ENCODE results near the gene CLCF1. TPM values are rescaled to one million over a fixed set of nuclear protein-coding genes. Genes with fewer than 3 reads are reported as not detected.

The CLCF1 gene
- total and polyA plus RNA-seq, 2 of the 13 experiments (the other 11 are each of a cell fraction or from before 2014, with no cell fraction given), result 0.49 to 0.78 TPM

GRCh38 chr11:67384851-67385366 is 11.5 kb upstream of the CLCF1 start:
- DNase-seq (ENCODE audit: low spot score), result no peak
- Histone ChIP-seq H3K27me3 (ENCODE audit: control insufficient read depth in 1 of 2, insufficient read depth in 2 of 2, low read length in 2 of 2) (peaks cover 1 to 38% of the 10 kb centered on the region in 2 experiments; a peak in 3 of 5 replicates), H2AFZ (ENCODE audit: low read length) (no peak overlapping the region), H3K4me2 (ENCODE audit: low read depth, low read length) (no peak overlapping the region), H3K36me3 (replicated peaks in 1 of 2; ENCODE audit: control insufficient read depth in 1 of 2, insufficient read depth in 2 of 2, low read length in 2 of 2) (no peaks in the 10 kb centered on the region), H3K4me1 (ENCODE audit: insufficient read depth, low read length) (peaks cover 33% of the 10 kb centered on the region), H4K20me1 (ENCODE audit: insufficient read depth, low read length) (no peaks in the 10 kb centered on the region), H3K79me2 (ENCODE audit: insufficient read depth, low read length) (no peaks in the 10 kb centered on the region), H3K9ac (ENCODE audit: insufficient read depth, low read depth, low read length) (no peak overlapping the region), H3K4me3 (replicated peaks in 1 of 3; ENCODE audit: insufficient read depth in 1 of 3, low read depth in 2 of 3, low read length in 3 of 3) (no peak overlapping the region), H3K27ac (ENCODE audit: extremely low read length, insufficient read depth, low read length) (no peak overlapping the region), H3K9me3 (ENCODE audit: low read length) (no peaks in the 10 kb centered on the region)
- CTCF ChIA-PET (ENCODE audit: low intra/inter-chr PET ratio, low total read pairs), result no interaction called here
- POLR2A ChIA-PET, result interaction anchor here (18.5 kb wide), 1 partner anchor 31 kb away, joined by 365 read pairs; the partner anchor contains the start of gene POLD4
- WGBS (ENCODE audit: low lambda C conversion rate), result no CpG with 5 or more reads among the region's 3 CpGs
- no peak for ATAC-seq
- no TSS peak for BruUV-seq (replicated peaks)
- no peak for TF ChIP-seq ZMAT5 (CRISPR knock-in tag; IDR thresholded peaks at IDR 0.05; ENCODE audit: borderline replicate concordance, low read depth)
- TF ChIP-seq ZNF83 (CRISPR knock-in tag; IDR thresholded peaks at IDR 0.05; ENCODE audit: borderline replicate concordance), result no peak
- TF ChIP-seq SSRP1 (CRISPR knock-in tag; IDR thresholded peaks at IDR 0.05), result no peak
- TF ChIP-seq, protein P1, sequence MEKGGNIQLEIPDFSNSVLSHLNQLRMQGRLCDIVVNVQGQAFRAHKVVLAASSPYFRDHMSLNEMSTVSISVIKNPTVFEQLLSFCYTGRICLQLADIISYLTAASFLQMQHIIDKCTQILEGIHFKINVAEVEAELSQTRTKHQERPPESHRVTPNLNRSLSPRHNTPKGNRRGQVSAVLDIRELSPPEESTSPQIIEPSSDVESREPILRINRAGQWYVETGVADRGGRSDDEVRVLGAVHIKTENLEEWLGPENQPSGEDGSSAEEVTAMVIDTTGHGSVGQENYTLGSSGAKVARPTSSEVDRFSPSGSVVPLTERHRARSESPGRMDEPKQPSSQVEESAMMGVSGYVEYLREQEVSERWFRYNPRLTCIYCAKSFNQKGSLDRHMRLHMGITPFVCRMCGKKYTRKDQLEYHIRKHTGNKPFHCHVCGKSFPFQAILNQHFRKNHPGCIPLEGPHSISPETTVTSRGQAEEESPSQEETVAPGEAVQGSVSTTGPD (CRISPR knock-in tag; IDR thresholded peaks at IDR 0.05), result no peak
- no peak for TF ChIP-seq ZBTB8A (CRISPR knock-in tag; IDR thresholded peaks at IDR 0.05; ENCODE audit: borderline replicate concordance, low read depth)
- TF ChIP-seq, protein P2, sequence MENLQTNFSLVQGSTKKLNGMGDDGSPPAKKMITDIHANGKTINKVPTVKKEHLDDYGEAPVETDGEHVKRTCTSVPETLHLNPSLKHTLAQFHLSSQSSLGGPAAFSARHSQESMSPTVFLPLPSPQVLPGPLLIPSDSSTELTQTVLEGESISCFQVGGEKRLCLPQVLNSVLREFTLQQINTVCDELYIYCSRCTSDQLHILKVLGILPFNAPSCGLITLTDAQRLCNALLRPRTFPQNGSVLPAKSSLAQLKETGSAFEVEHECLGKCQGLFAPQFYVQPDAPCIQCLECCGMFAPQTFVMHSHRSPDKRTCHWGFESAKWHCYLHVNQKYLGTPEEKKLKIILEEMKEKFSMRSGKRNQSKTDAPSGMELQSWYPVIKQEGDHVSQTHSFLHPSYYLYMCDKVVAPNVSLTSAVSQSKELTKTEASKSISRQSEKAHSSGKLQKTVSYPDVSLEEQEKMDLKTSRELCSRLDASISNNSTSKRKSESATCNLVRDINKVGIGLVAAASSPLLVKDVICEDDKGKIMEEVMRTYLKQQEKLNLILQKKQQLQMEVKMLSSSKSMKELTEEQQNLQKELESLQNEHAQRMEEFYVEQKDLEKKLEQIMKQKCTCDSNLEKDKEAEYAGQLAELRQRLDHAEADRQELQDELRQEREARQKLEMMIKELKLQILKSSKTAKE (CRISPR knock-in tag; IDR thresholded peaks at IDR 0.05; ENCODE audit: borderline replicate concordance), result no peak
- no peak for TF ChIP-seq NFRKB (IDR thresholded peaks at IDR 0.05)
- TF ChIP-seq, protein P3, sequence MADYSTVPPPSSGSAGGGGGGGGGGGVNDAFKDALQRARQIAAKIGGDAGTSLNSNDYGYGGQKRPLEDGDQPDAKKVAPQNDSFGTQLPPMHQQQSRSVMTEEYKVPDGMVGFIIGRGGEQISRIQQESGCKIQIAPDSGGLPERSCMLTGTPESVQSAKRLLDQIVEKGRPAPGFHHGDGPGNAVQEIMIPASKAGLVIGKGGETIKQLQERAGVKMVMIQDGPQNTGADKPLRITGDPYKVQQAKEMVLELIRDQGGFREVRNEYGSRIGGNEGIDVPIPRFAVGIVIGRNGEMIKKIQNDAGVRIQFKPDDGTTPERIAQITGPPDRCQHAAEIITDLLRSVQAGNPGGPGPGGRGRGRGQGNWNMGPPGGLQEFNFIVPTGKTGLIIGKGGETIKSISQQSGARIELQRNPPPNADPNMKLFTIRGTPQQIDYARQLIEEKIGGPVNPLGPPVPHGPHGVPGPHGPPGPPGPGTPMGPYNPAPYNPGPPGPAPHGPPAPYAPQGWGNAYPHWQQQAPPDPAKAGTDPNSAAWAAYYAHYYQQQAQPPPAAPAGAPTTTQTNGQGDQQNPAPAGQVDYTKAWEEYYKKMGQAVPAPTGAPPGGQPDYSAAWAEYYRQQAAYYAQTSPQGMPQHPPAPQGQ (CRISPR knock-in tag; IDR thresholded peaks at IDR 0.05; ENCODE audit: borderline replicate concordance), result no peak
- TF ChIP-seq EEA1 (CRISPR knock-in tag; IDR thresholded peaks at IDR 0.05; ENCODE audit: borderline replicate concordance), result no peak
- no peak for TF ChIP-seq HBP1 (CRISPR knock-in tag; IDR thresholded peaks at IDR 0.05; ENCODE audit: low read depth)
- no peak for TF ChIP-seq ZNF761 (CRISPR knock-in tag; conservative IDR thresholded peaks at IDR 0.05)
- TF ChIP-seq RCOR2 (CRISPR knock-in tag; IDR thresholded peaks at IDR 0.05), result no peak
- TF ChIP-seq, protein P4, sequence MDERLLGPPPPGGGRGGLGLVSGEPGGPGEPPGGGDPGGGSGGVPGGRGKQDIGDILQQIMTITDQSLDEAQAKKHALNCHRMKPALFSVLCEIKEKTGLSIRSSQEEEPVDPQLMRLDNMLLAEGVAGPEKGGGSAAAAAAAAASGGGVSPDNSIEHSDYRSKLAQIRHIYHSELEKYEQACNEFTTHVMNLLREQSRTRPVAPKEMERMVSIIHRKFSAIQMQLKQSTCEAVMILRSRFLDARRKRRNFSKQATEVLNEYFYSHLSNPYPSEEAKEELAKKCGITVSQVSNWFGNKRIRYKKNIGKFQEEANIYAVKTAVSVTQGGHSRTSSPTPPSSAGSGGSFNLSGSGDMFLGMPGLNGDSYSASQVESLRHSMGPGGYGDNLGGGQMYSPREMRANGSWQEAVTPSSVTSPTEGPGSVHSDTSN (CRISPR knock-in tag; IDR thresholded peaks at IDR 0.05), result no peak
- FAIRE-seq, result no peak
- intact Hi-C loops (cut with micrococcal nuclease; ENCODE audit: unreplicated experiment), result loop anchor here (10.0 kb wide), 1 partner anchor 140 kb away; no protein-coding TSS in a partner anchor
- in situ Hi-C loops (cut with HindIII; ENCODE audit: extremely low pct_ligation_motif_present, low pct_unique_long_range_greater_than_20kb), result loop anchor here (5.0 kb wide), 2 partner anchors 33 to 123 kb away; partner anchors contain the start of gene POLD4

Data from HepG2 (cell line).